WTC11 (cell line): ENCODE results near the gene VTN. TPM values are rescaled to one million over a fixed set of nuclear protein-coding genes. Genes with fewer than 3 reads are reported as not detected.
A peak's percentile ranks its signal among the peaks of the same experiment; 100 is the strongest.

Experiments used
- ATAC-seq: fragments of 200-7000 bp; cut with Tn5 transposase; 2 replicates; pipeline ENCODE4 v1.10.0; 2021; ENCODE audit warnings: mild to moderate bottlenecking, moderate library complexity
- CTCF ChIA-PET: fragments of 300-600 bp; sonication (Branson Sonifier 250); formaldehyde crosslinking; loops from one replicate; lab custom pipeline; 2021; ENCODE audit warnings: antibody characterized with exemption; lab: Charles Lee
- POLR2A ChIA-PET: fragments of 350-600 bp; sonication (Branson Sonifier 250); formaldehyde crosslinking; loops from one replicate; lab custom pipeline; 2021; ENCODE audit warnings: antibody characterized with exemption; lab: Charles Lee
- DNase-seq: peaks from one replicate; pipeline ENCODE4 v3.0.0; 2021; ENCODE audit warnings: low spot score
- H3K27ac Mint-ChIP-seq: 2 replicates; pipeline ENCODE4 v1.8.0; 2021; ENCODE audit warnings: mixed read lengths
- H3K27me3 Mint-ChIP-seq: 2 replicates; pipeline ENCODE4 v1.8.0; 2021; ENCODE audit warnings: low read depth, mild to moderate bottlenecking, moderate library complexity, mixed read lengths
- H3K36me3 Mint-ChIP-seq: 2 replicates; pipeline ENCODE4 v1.8.0; 2021; ENCODE audit warnings: mixed read lengths
- H3K4me1 Mint-ChIP-seq: 2 replicates; pipeline ENCODE4 v1.8.0; 2022; ENCODE audit warnings: mixed read lengths
- H3K4me3 Mint-ChIP-seq: 2 replicates; pipeline ENCODE4 v1.8.0; 2021; ENCODE audit warnings: mild to moderate bottlenecking, moderate library complexity, mixed read lengths
- H3K9me3 Mint-ChIP-seq: 2 replicates; pipeline ENCODE4 v1.8.0; 2021; ENCODE audit warnings: mixed read lengths
- AFF4 ChIP-seq: sonication (generic); formaldehyde crosslinking; IDR thresholded peaks from 2 replicates; pipeline ENCODE4 v1.8.1; 2023; ENCODE audit warnings: mild to moderate bottlenecking, missing genetic modification reagents, borderline replicate concordance
- E2F5 ChIP-seq: sonication (generic); formaldehyde crosslinking; IDR thresholded peaks from 2 replicates; pipeline ENCODE4 v1.8.1; 2022; ENCODE audit warnings: mild to moderate bottlenecking, moderate library complexity, missing genetic modification reagents
- ESRRA ChIP-seq: sonication (generic); formaldehyde crosslinking; IDR thresholded peaks from 2 replicates; pipeline ENCODE4 v1.8.1; 2022; ENCODE audit warnings: mild to moderate bottlenecking, missing genetic modification reagents, borderline replicate concordance
- FOXJ3 ChIP-seq: sonication (generic); formaldehyde crosslinking; IDR thresholded peaks from 2 replicates; pipeline ENCODE4 v1.9.0; 2021; ENCODE audit warnings: missing genetic modification reagents, mild to moderate bottlenecking, borderline replicate concordance
- FOXK1 ChIP-seq: sonication (generic); formaldehyde crosslinking; IDR thresholded peaks from 2 replicates; pipeline ENCODE4 v1.8.0; 2022; ENCODE audit warnings: mild to moderate bottlenecking, moderate library complexity, missing genetic modification reagents
- GABPB1 ChIP-seq: sonication (generic); formaldehyde crosslinking; IDR thresholded peaks from 2 replicates; pipeline ENCODE4 v1.8.1; 2023; ENCODE audit warnings: mild to moderate bottlenecking, missing genetic modification reagents
- GRHL2 ChIP-seq: fragments of 250-450 bp; sonication (Bioruptor Pico); IDR thresholded peaks from 2 replicates; pipeline ENCODE4 v1.8.0; 2022; ENCODE audit warnings: mild to moderate bottlenecking, moderate library complexity; ENCODE audit not compliant: insufficient replicate concordance, severe bottlenecking
- MAX ChIP-seq: sonication (generic); formaldehyde crosslinking; IDR thresholded peaks from 2 replicates; pipeline ENCODE4 v1.8.0; 2022; ENCODE audit warnings: mild to moderate bottlenecking, missing genetic modification reagents
- NFATC4 ChIP-seq: fragments of 250-450 bp; sonication (Bioruptor Pico); IDR thresholded peaks from 2 replicates; pipeline ENCODE4 v1.9.0; 2021; ENCODE audit warnings: mild to moderate bottlenecking
- NR2C2 ChIP-seq: sonication (generic); formaldehyde crosslinking; IDR thresholded peaks from 2 replicates; pipeline ENCODE4 v1.8.0; 2022; ENCODE audit warnings: mild to moderate bottlenecking, missing genetic modification reagents
- PREB ChIP-seq: sonication (generic); formaldehyde crosslinking; IDR thresholded peaks from 2 replicates; pipeline ENCODE4 v1.8.1; 2022; ENCODE audit warnings: mild to moderate bottlenecking, missing genetic modification reagents, moderate library complexity, borderline replicate concordance
- SMAD4 ChIP-seq: sonication (generic); formaldehyde crosslinking; IDR thresholded peaks from 2 replicates; pipeline ENCODE4 v1.8.0; 2022; ENCODE audit warnings: mild to moderate bottlenecking, missing genetic modification reagents
- TP53 ChIP-seq: sonication (generic); formaldehyde crosslinking; IDR thresholded peaks from 2 replicates; pipeline ENCODE4 v1.8.1; 2023; ENCODE audit warnings: mild to moderate bottlenecking, missing genetic modification reagents
- ZMAT4 ChIP-seq: fragments of 250-450 bp; sonication (Bioruptor Pico); IDR thresholded peaks from 2 replicates; pipeline ENCODE4 v1.9.0; 2021; ENCODE audit warnings: mild to moderate bottlenecking
- ZNF232 ChIP-seq: sonication (generic); formaldehyde crosslinking; IDR thresholded peaks from 2 replicates; pipeline ENCODE4 v1.8.0; 2022; ENCODE audit warnings: mild to moderate bottlenecking, missing genetic modification reagents
- ZNF396 ChIP-seq: fragments of 250-450 bp; sonication (Bioruptor Pico); IDR thresholded peaks from 2 replicates; pipeline ENCODE4 v1.8.0; 2021; ENCODE audit warnings: mild to moderate bottlenecking, moderate library complexity, borderline replicate concordance
- ZNF423 ChIP-seq: fragments of 250-450 bp; sonication (Bioruptor Pico); IDR thresholded peaks from 2 replicates; pipeline ENCODE4 v2.1.2; 2022; ENCODE audit warnings: mild to moderate bottlenecking, moderate library complexity
- ZNF425 ChIP-seq: fragments of 250-450 bp; sonication (Bioruptor Pico); conservative IDR thresholded peaks from 2 replicates; pipeline ENCODE4 v1.9.0; 2021; ENCODE audit warnings: mild to moderate bottlenecking
- total RNA-seq: library from RNA; stranded (reverse); gene quantifications from 3 replicates; pipeline ENCODE4 v1.2.3, GENCODE V29; 2021

VTN gene
- total RNA-seq, 1 experiment from 2014 or later: 1.6 TPM

- Mint-ChIP-seq H3K4me1 (peaks cover 20% of the 10 kb centered on the region), H3K27me3 (no peaks in the 10 kb centered on the region), H3K36me3 (peaks cover 2% of the 10 kb centered on the region; the same call in 1 of the 2 replicates), H3K27ac (peak overlapping the region; percentile 91), H3K9me3 (no peaks in the 10 kb centered on the region), H3K4me3 (peak overlapping the region; percentile 99)
- CTCF ChIA-PET: interaction anchor here (2.5 to 3.6 kb wide), 2 partner anchors 16 to 73 kb away, joined by 12 to 17 read pairs; partner anchors contain the start of genes SLC46A1 and TMEM97
- DNase-seq (no peak), ATAC-seq (no peak)
- TF ChIP-seq NFATC4 (CRISPR knock-in tag) (no peak), MAX (CRISPR knock-in tag) (no peak), NR2C2 (no peak), FOXJ3 (CRISPR knock-in tag) (no peak), ZNF396 (no peak), GABPB1 (no peak)
- POLR2A ChIA-PET: interaction anchor here (1.4 to 2.5 kb wide), 2 partner anchors 8 to 15 kb away, joined by 4 to 17 read pairs; partner anchors contain the start of gene TMEM97
Observed at GRCh38 chr17:28334171-28334570, 35.9 kb downstream of the VTN start.

- TF ChIP-seq FOXK1 (no peak), GRHL2 (CRISPR knock-in tag) (no peak), ZNF425 (CRISPR knock-in tag) (no peak), TP53 (CRISPR knock-in tag) (no peak), SMAD4 (no peak), ZMAT4 (CRISPR knock-in tag) (no peak), E2F5 (no peak), ZNF423 (CRISPR knock-in tag) (no peak), AFF4 (no peak), ZNF232 (CRISPR knock-in tag) (no peak), ESRRA (CRISPR knock-in tag) (no peak), PREB (CRISPR knock-in tag) (no peak)
- peaks cover 20% of the 10 kb centered on the region for H3K4me1 Mint-ChIP-seq
- ATAC-seq: no peak
- H3K36me3 Mint-ChIP-seq: peaks cover 10% of the 10 kb centered on the region
- ChIA-PET CTCF (interaction anchor here (3.6 kb wide), 1 partner anchor 15 kb away, joined by 12 read pairs; the partner anchor contains the start of gene TMEM97), POLR2A (interaction anchor here (0.5 to 0.7 kb wide), 2 partner anchors 12 to 605 kb away, joined by 3 to 5 read pairs; no protein-coding TSS in a partner anchor)
- no peak overlapping the region; the same call in 1 of the 2 replicates for H3K4me3 Mint-ChIP-seq
- no peak for DNase-seq
- H3K9me3 Mint-ChIP-seq: no peaks in the 10 kb centered on the region
- H3K27me3 Mint-ChIP-seq: no peaks in the 10 kb centered on the region
- H3K27ac Mint-ChIP-seq: no peak overlapping the region
Observed at GRCh38 chr17:28333083-28333746, 36.9 kb downstream of the VTN start.
